Measurements from ENCODE around the gene CDH26. TPM values are rescaled to one million over a fixed set of nuclear protein-coding genes. Genes with fewer than 3 reads are reported as not detected.

The CDH26 gene
- total RNA-seq (ENCODE audit: low replicate concordance) = 0.09 TPM in 1 of 2 replicates, not detected in the other

DNA sequence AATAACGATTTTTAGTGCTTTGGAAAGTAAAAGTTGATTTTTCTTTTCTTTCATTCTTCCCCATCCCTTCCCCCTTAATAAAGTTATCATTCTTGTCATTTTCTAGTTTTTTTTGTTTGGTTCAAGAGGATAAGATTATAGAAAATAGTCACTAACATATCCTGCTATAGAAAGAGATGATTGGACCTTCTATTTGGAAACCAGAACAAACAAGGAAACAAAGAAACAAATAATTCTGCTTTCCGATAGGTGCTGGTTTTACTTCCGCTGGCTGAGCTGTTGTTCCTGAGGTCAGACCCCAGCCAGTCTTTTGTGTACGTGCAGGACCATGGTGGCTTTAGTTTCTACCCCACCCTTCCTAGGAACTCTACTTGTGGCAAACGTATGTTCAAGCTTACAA lies at the start of gene CDH26:
Gene CDH26, plus strand, starts transcription at position 301 of the 400 bp plus-strand sequence. CDS start 304 bp downstream, outside the sequence.
- H3K4me3 ChIP-seq (ENCODE audit: low read depth, low read length) = no peak within 1 kb of the TSS
- TF ChIP-seq, protein P1, sequence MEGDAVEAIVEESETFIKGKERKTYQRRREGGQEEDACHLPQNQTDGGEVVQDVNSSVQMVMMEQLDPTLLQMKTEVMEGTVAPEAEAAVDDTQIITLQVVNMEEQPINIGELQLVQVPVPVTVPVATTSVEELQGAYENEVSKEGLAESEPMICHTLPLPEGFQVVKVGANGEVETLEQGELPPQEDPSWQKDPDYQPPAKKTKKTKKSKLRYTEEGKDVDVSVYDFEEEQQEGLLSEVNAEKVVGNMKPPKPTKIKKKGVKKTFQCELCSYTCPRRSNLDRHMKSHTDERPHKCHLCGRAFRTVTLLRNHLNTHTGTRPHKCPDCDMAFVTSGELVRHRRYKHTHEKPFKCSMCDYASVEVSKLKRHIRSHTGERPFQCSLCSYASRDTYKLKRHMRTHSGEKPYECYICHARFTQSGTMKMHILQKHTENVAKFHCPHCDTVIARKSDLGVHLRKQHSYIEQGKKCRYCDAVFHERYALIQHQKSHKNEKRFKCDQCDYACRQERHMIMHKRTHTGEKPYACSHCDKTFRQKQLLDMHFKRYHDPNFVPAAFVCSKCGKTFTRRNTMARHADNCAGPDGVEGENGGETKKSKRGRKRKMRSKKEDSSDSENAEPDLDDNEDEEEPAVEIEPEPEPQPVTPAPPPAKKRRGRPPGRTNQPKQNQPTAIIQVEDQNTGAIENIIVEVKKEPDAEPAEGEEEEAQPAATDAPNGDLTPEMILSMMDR (IDR thresholded peaks at IDR 0.05; ENCODE audit: insufficient read depth, low read length) = no peak
- no peak for DNase-seq (ENCODE audit: low read depth)

GRCh38 chr20:59908855-59909254 lies 49.4 kb upstream of the CDH26 start:
- TF ChIP-seq, protein P1 (IDR thresholded peaks at IDR 0.05; ENCODE audit: insufficient read depth, low read length) = no peak
- no peak for DNase-seq (ENCODE audit: low read depth)
- H3K4me3 ChIP-seq (ENCODE audit: low read depth, low read length) = no peak overlapping the region

GRCh38 chr20:59911041-59911440 lies 47.2 kb upstream of the CDH26 start:
- TF ChIP-seq, protein P1 (IDR thresholded peaks at IDR 0.05; ENCODE audit: insufficient read depth, low read length) = no peak
- H3K4me3 ChIP-seq (ENCODE audit: low read depth, low read length) = no peak overlapping the region
- no peak for DNase-seq (ENCODE audit: low read depth)

DNA sequence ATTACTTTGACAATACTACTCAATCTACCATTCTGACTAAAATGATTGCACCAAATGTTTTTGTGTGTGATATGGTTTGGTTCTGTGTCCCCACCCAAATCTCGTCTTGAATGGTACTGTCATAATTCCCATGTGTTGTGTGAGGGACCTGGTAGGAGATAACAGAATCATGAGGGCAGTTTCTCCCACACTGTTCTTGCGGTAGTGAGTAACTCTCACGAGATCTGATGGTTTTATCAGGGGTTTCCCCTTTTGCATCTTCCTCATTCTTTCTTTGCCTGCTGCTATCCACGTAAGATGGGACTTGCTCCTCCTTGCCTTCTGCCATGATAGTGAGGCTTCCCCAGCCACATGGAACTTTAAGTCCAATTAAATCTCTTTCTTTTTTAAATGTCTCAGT lies 45.6 kb upstream of the CDH26 start:
- DNase-seq (ENCODE audit: low read depth) = no peak
- H3K4me3 ChIP-seq (ENCODE audit: low read depth, low read length) = no peak overlapping the region
- TF ChIP-seq, protein P1 (IDR thresholded peaks at IDR 0.05; ENCODE audit: insufficient read depth, low read length) = no peak

- no peak for DNase-seq (ENCODE audit: low read depth)
- TF ChIP-seq, protein P1 (IDR thresholded peaks at IDR 0.05; ENCODE audit: insufficient read depth, low read length) = no peak
- H3K4me3 ChIP-seq (ENCODE audit: low read depth, low read length) = no peak overlapping the region
Observed at GRCh38 chr20:59920944-59921343, 37.3 kb upstream of the CDH26 start.

DNA sequence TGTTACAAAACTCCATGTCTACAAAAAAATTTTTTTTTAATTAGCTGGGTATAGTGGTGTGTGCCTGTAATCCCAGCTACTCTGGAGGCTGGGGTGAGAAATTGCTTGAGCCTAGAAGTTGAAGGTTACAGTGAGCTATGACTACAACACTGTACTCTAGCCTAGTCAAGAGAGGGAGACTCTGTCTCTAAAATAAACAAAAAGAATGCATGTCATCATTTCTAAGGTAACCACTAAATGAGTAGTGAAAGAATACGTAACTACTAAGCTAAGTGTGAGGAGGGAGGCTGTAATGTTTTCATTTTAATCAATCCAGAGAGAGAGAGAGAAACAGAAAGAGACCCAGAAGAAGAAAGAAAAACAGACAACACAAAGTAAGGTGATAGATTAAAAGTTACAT lies 34.7 kb upstream of the CDH26 start:
- H3K4me3 ChIP-seq (ENCODE audit: low read depth, low read length) = no peak overlapping the region
- TF ChIP-seq, protein P1 (IDR thresholded peaks at IDR 0.05; ENCODE audit: insufficient read depth, low read length) = no peak

DNA sequence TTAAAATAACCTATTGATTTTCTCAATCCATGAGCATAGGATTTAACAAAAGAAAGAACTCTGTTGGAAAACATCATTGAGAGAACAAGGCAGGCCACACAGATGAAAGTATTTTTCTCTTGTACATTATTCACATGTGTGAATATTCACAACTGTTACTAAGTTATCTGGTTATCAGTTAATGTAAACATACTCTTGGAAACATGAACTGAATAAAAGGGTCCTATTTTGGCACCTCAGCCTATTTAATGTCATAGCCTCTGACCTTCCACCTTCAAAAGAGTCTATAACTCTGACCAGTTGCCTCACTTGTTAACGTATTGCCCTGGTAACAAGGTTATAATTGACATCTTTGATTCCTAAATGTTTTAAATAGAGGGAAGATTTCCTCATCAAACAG lies 32.9 kb upstream of the CDH26 start:
- no peak overlapping the region for H3K4me3 ChIP-seq (ENCODE audit: low read depth, low read length)
- no peak for DNase-seq (ENCODE audit: low read depth)
- TF ChIP-seq, protein P1 (IDR thresholded peaks at IDR 0.05; ENCODE audit: insufficient read depth, low read length) = no peak

More for the DNA sequence above, 34.7 kb upstream of the CDH26 start:
- no peak for DNase-seq (ENCODE audit: low read depth)
